PC-9 (cell line): Measurements from ENCODE around the gene CLEC18C.

Source experiments
- EZH2 ChIP-seq: fragments of 200-600 bp; sonication (generic); IDR thresholded peaks from 2 replicates; pipeline ENCODE4 v1.8.0; 2017; ENCODE audit warnings: antibody characterized with exemption, low read depth
- TF ChIP-seq, protein P1 (sequence below): fragments of 200-600 bp; sonication (generic); conservative IDR thresholded peaks from 2 replicates; pipeline ENCODE4 v1.6.1; 2017; ENCODE audit warnings: mixed run types, antibody characterized with exemption, mild to moderate bottlenecking, moderate library complexity

- TF ChIP-seq EZH2 = no peak
- TF ChIP-seq, protein P1, sequence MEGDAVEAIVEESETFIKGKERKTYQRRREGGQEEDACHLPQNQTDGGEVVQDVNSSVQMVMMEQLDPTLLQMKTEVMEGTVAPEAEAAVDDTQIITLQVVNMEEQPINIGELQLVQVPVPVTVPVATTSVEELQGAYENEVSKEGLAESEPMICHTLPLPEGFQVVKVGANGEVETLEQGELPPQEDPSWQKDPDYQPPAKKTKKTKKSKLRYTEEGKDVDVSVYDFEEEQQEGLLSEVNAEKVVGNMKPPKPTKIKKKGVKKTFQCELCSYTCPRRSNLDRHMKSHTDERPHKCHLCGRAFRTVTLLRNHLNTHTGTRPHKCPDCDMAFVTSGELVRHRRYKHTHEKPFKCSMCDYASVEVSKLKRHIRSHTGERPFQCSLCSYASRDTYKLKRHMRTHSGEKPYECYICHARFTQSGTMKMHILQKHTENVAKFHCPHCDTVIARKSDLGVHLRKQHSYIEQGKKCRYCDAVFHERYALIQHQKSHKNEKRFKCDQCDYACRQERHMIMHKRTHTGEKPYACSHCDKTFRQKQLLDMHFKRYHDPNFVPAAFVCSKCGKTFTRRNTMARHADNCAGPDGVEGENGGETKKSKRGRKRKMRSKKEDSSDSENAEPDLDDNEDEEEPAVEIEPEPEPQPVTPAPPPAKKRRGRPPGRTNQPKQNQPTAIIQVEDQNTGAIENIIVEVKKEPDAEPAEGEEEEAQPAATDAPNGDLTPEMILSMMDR = no peak
Measured at GRCh38 chr16:70151391-70151790, 22.2 kb upstream of the CLEC18C start.
